GM18870 (cell line): ENCODE results near the gene ALOX5AP.
"Not testable (repeated sequence)": the region's sequence is repeated elsewhere in the genome, so short reads cannot be mapped to it uniquely, and the experiment has no call there.

Source experiments
- ATAC-seq: cut with Tn5 transposase; IDR thresholded peaks from one replicate; pipeline ENCODE4 v1.9.1; 2021; ENCODE audit warnings: moderate library complexity; ENCODE audit not compliant: unreplicated experiment

ALOX5AP gene

GRCh38 chr13:30737511-30738337 lies 2.4 kb downstream of the ALOX5AP start:
- no peak for ATAC-seq

GRCh38 chr13:30738526-30739236 lies 3.3 kb downstream of the ALOX5AP start:
- ATAC-seq = no peak

- ATAC-seq = no peak
Observed at GRCh38 chr13:30739237-30739528, 3.8 kb downstream of the ALOX5AP start.

GRCh38 chr13:30739761-30740642 lies 4.7 kb downstream of the ALOX5AP start:
- peak; percentile 40 for ATAC-seq

- ATAC-seq = no peak
Observed at GRCh38 chr13:30742901-30743300, 7.6 kb downstream of the ALOX5AP start.

GRCh38 chr13:30743319-30744055 lies 8.1 kb downstream of the ALOX5AP start:
- no peak for ATAC-seq

- ATAC-seq = peak; percentile 94
Observed at GRCh38 chr13:30744056-30744680, 8.8 kb downstream of the ALOX5AP start.

GRCh38 chr13:30744681-30745077 lies 9.3 kb downstream of the ALOX5AP start:
- no peak for ATAC-seq

GRCh38 chr13:30745906-30746686 lies 10.8 kb downstream of the ALOX5AP start:
- ATAC-seq = no peak

GRCh38 chr13:30746791-30747190 lies 11.4 kb downstream of the ALOX5AP start:
- no peak for ATAC-seq

- ATAC-seq = not testable (repeated sequence)
Observed at GRCh38 chr13:30747845-30748244, 12.5 kb downstream of the ALOX5AP start.

GRCh38 chr13:30748717-30749116 lies 13.4 kb downstream of the ALOX5AP start:
- ATAC-seq = no peak

GRCh38 chr13:30750036-30750435 lies 14.7 kb downstream of the ALOX5AP start:
- ATAC-seq = no peak

GRCh38 chr13:30751183-30751933 lies 16.0 kb downstream of the ALOX5AP start:
- ATAC-seq = no peak

GRCh38 chr13:30752201-30752797 lies 17.0 kb downstream of the ALOX5AP start:
- no peak for ATAC-seq

- no peak for ATAC-seq
Observed at GRCh38 chr13:30753030-30753616, 17.8 kb downstream of the ALOX5AP start.

- ATAC-seq = no peak
Observed at GRCh38 chr13:30755678-30756077, 20.3 kb downstream of the ALOX5AP start.
